Epithelial cell of alveolus of lung (primary cell): ENCODE measurements around the gene ATP6V0A1. TPM values are rescaled to one million over a fixed set of nuclear protein-coding genes. Genes with fewer than 3 reads are reported as not detected.

ENCODE experiments used
- total RNA-seq: library from RNA; depleted of rRNA; stranded (reverse); fragments of >200 nt; gene quantifications from 2 replicates; pipeline ENCODE4 v1.2.1, GENCODE V29; 2015

Gene ATP6V0A1
- total RNA-seq: 29.3 and 37.4 TPM in 2 replicates

DNA sequence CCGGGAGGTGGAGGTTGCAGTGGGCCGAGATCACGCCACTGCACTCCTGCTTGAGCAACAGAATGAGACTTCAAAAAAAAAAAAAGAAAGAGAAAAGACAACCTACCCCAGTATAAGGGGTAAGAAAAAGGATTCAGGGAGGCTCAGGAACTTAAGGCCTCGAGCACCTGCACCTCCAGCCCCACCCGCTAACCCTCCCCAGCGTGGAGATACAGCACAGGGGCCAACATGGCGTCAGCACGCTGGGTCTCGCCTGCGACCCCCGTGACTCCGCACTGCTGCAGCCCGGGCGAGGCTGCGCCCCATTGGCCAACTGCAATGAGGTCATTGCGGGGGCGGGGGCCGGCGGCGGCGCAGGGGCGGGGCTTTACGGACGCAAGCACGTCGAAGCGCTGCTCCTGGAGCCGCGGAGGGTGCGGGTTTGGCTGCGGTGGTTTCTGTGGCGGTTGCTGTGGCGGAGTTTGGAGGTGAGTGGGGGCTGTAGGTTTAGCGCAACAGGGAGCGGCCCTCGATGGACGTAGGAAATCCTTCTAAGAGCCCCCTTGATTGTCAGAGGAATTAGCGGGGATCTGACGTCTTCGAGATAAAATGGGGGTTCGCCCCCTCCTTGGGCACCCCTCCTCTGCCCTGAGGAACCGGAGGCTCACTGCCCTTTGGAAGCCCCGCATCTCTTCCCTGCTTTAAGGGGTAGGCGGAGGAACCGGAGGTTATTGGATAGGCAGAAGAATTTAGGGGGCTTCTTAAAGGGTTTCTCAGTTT, at the start of gene ATP6V0A1:
ATP6V0A1 (plus strand) TSS at position 382 of the 759 bp plus-strand sequence. CDS start 2,017 bp downstream, outside the sequence.

DNA sequence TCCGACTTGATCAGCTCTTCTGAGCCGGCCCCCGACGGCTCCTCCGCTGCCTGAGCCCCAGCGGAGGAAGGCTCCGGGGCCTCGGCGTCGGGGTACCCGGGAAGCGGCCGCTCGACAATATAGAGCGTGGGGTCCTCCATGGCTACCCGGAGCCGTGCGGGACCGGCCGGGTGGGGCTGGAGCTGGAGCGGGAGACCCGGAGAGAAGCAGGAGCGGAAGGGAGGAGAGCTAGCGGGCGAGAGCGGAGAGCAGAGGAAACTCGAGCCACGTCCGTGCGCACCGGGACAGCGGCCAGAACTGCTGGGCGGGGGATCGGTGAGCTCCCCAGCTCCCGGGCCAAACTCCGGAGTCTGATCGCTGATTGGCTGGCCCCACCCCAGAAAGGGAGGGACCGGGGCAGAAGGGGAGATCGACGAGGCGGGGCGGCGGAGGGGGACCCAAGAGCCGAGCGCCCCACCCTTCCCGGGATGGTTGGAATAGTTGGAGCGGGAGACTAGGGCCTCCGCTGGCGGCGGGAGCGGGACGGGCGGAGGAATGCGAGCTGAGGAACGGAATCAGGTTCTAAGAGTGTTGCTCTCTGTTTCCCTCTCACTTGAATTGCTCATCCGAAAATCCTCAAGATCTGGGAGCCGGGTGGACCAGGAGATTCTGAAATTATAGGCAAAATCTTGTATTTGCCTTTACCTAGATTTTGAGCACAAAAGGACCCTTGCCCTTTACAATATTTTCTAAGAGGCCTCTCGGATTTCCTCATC, 35.5 kb upstream of the ATP6V0A1 start, which contains the start of gene CAVIN1:
CAVIN1 (minus strand) TSS at position 299 of the 755 bp plus-strand sequence; CDS start at position 140, 159 bp downstream.

DNA sequence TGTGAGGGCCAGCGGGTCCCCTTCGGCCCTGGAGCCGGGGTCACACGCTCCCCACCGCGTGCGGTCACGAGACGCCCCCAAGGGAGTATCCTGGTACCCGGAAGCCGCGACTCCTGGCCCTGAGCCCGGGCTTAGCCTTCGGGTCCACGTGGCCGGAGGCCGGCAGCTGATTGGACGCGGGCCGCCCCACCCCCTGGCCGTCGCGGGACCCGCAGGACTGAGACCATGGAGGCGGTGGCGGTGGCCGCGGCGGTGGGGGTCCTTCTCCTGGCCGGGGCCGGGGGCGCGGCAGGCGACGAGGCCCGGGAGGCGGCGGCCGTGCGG, 77.3 kb downstream of the ATP6V0A1 start, which contains the start of gene NAGLU:
NAGLU (plus strand) TSS at position 194 of the 324 bp plus-strand sequence; CDS start at position 226, 32 bp downstream.

DNA sequence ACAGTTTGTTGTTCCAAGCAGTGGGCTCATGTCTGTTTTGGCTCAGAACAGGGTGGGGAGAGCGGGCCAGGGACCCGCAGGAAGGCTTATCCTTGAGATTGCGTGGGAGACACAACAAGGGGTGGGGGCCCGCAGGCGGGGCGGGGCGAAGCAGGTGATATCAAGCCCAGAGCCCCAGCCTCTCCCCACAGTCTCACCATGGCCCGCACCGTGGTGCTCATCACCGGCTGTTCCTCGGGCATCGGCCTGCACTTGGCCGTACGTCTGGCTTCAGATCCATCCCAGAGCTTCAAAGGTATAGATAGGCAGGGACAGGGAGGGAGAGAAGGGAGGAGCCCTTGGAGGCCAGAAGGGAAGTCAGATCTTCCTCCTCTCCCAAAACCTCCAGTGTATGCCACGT, 94.1 kb downstream of the ATP6V0A1 start, which contains the start of gene HSD17B1:
HSD17B1 (plus strand) TSS at position 188 of the 400 bp plus-strand sequence; CDS start at position 199, 11 bp downstream.

GRCh38 chr17:42561897-42562387, 103.3 kb downstream of the ATP6V0A1 start, which contains the start of gene COASY:
Gene COASY (plus strand): TSS chr17:42562148. CDS start chr17:42562623, 475 bp downstream.

GRCh38 chr17:42566883-42567573, 108.3 kb downstream of the ATP6V0A1 start, which contains the start of gene MLX:
Gene MLX (plus strand): TSS chr17:42567100. CDS start chr17:42567125, 25 bp downstream.

Other genes starting within 250 kb of the ATP6V0A1 start
- 19.9 and 26.3 TPM in 2 replicates for gene STAT5B, start 182.5 kb upstream of the ATP6V0A1 start, total RNA-seq
- gene STAT5A, start 170.4 kb upstream of the ATP6V0A1 start, total RNA-seq: 12.8 and 18.5 TPM in 2 replicates
- gene STAT3, start 70.4 kb upstream of the ATP6V0A1 start, total RNA-seq: 55.2 and 107 TPM in 2 replicates
- 235 and 444 TPM in 2 replicates for gene CAVIN1, start 35.6 kb upstream of the ATP6V0A1 start, total RNA-seq
- 55.0 and 60.8 TPM in 2 replicates for gene NAGLU, start 77.4 kb downstream of the ATP6V0A1 start, total RNA-seq
- 0.48 and 11.4 TPM in 2 replicates for gene HSD17B1, start 94.0 kb downstream of the ATP6V0A1 start, total RNA-seq
- 31.4 and 41.8 TPM in 2 replicates for gene COASY, start 103.3 kb downstream of the ATP6V0A1 start, total RNA-seq
- gene MLX, start 108.2 kb downstream of the ATP6V0A1 start, total RNA-seq: 27.5 and 31.4 TPM in 2 replicates
- gene PSMC3IP, start 118.9 kb downstream of the ATP6V0A1 start, total RNA-seq: 5.5 and 7.6 TPM in 2 replicates
- 46.6 and 52.0 TPM in 2 replicates for gene RETREG3, start 150.5 kb downstream of the ATP6V0A1 start, total RNA-seq
- gene TUBG1, start 150.8 kb downstream of the ATP6V0A1 start, total RNA-seq: 35.1 and 68.0 TPM in 2 replicates
- gene TUBG2, start 200.4 kb downstream of the ATP6V0A1 start, total RNA-seq: 5.0 and 24.8 TPM in 2 replicates
- gene PLEKHH3, start 218.1 kb downstream of the ATP6V0A1 start, total RNA-seq: 10.2 and 30.8 TPM in 2 replicates
- 2.0 and 3.0 TPM in 2 replicates for gene CCR10, start 223.0 kb downstream of the ATP6V0A1 start, total RNA-seq
- gene CNTNAP1, start 223.7 kb downstream of the ATP6V0A1 start, total RNA-seq: 18.4 and 37.0 TPM in 2 replicates